HFF-Myc (cell line): ENCODE measurements around the gene BLOC1S6.

Source experiments
- DNase-seq: peaks from one replicate; pipeline ENCODE4 v3.0.0-alpha.2; 2011; ENCODE audit warnings: low read depth; ENCODE audit errors: extremely low read depth
- H3K4me3 ChIP-seq: replicated peaks from 2 replicates; pipeline ENCODE4 v1.5.1; 2011; ENCODE audit warnings: low read depth, mild to moderate bottlenecking, control low read depth, low read length
- TF ChIP-seq, protein P1 (sequence below): IDR thresholded peaks from 2 replicates; pipeline ENCODE4 v1.5.1; 2012; ENCODE audit warnings: mild to moderate bottlenecking, low read depth, low read length, control low read depth; ENCODE audit errors: missing control alignments

The BLOC1S6 gene

GRCh38 chr15:45587863-45588170, 638 bp downstream of the BLOC1S6 start:
- TF ChIP-seq, protein P1, sequence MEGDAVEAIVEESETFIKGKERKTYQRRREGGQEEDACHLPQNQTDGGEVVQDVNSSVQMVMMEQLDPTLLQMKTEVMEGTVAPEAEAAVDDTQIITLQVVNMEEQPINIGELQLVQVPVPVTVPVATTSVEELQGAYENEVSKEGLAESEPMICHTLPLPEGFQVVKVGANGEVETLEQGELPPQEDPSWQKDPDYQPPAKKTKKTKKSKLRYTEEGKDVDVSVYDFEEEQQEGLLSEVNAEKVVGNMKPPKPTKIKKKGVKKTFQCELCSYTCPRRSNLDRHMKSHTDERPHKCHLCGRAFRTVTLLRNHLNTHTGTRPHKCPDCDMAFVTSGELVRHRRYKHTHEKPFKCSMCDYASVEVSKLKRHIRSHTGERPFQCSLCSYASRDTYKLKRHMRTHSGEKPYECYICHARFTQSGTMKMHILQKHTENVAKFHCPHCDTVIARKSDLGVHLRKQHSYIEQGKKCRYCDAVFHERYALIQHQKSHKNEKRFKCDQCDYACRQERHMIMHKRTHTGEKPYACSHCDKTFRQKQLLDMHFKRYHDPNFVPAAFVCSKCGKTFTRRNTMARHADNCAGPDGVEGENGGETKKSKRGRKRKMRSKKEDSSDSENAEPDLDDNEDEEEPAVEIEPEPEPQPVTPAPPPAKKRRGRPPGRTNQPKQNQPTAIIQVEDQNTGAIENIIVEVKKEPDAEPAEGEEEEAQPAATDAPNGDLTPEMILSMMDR = no peak
- peak overlapping the region; percentile 66 for H3K4me3 ChIP-seq
- no peak for DNase-seq

GRCh38 chr15:45588219-45588875, 1.2 kb downstream of the BLOC1S6 start:
- TF ChIP-seq, protein P1 = no peak
- DNase-seq = no peak
- H3K4me3 ChIP-seq = peak overlapping the region; percentile 66

- peak overlapping the region; percentile 66 for H3K4me3 ChIP-seq
- TF ChIP-seq, protein P1 = no peak
- DNase-seq = no peak
These were observed 2.1 kb downstream of the BLOC1S6 start for GRCh38 chr15:45589256-45589655.

DNA sequence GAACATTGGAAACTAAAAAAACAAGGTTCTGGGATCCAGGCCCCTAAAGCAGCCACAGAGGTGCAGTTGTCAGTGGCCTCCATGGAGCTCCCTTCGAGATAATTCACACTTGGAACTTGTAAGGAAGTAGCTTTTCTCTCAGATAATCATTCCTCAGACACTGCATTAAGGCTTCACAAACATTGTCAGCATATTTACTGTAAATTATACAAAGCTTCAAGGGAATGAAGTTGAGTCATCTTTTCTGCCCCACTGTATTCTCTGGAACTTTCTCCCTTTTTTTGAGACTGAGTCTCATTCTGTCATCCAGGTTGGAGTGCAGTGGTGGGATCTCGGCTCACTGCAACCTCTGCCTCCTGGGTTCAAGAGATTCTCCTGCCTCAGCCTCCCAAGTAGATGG, 7.1 kb downstream of the BLOC1S6 start:
- no peak for DNase-seq
- TF ChIP-seq, protein P1 = no peak
- no peak overlapping the region for H3K4me3 ChIP-seq

DNA sequence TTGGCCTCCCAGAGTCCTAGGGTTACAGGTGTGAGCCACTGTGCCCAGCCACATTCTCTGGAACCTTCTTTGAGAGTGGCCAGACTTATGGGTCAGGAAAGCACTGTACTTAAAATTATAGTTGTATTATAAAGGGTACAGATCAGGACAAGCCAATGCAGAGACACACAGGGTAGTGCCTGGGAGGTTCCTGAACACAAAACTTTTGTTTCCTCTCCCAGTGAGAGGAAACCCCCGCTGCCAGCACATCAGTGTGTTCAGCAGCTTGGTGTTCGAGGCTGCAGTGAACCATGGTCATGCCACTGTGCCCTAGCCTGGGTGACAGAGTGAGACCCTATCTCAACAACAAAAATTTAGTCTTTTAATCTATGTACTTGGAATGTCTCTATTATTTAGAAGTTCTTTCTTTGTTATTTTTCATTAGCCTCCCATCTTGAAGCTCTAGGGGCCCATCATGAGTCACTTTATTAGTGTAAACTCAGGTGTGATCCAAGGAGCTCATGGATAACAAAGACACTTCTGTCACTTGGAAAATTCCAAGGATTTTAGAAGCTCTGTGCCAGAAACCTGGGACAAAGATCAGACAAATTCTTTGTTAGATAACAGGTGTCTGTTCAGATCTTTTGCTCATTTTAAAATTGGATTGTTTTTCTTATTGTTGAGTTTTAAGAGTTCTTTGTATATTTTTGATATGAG, 7.8 kb downstream of the BLOC1S6 start:
- no peak for DNase-seq
- no peak overlapping the region for H3K4me3 ChIP-seq
- TF ChIP-seq, protein P1 = no peak

DNA sequence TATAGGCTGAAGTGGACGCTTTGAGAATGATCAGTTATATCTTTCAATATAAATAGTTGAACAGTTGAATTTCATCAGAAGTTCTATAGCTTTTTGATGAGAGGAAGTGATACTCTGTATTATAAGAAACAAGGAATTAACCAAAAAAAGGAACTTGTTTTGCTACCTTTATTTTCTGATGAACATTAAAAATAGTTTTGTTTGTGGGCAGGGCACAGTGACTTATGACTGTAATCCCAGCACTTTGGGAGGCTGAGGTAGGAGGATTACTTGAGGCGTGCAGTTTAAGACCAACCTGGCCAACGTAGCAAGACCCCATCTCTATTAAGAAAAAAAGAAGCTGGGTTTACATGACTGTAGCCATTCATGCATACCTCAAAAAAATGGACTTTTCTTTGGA, 16.7 kb downstream of the BLOC1S6 start:
- H3K4me3 ChIP-seq = no peak overlapping the region
- no peak for DNase-seq
- TF ChIP-seq, protein P1 = no peak
